RWPE1 (cell line): ENCODE data around the gene TSNAXIP1.
"Not testable (repeated sequence)": the region's sequence is repeated elsewhere in the genome, so short reads cannot be mapped to it uniquely, and the experiment has no call there.

Experiments
- CTCF ChIA-PET: fragments of 350-600 bp; sonication (Branson Sonifier 250); formaldehyde crosslinking; extraction: SDS; loops from one replicate; lab custom pipeline; 2021; lab: Yijun Ruan, JAX
- POLR2A ChIA-PET: fragments of 400-600 bp; formaldehyde crosslinking; extraction: SDS; loops from one replicate; lab custom pipeline; 2020; ENCODE audit warnings: antibody characterized with exemption; ENCODE audit not compliant: low non-redundant PET; lab: Yijun Ruan, JAX
- DNase-seq: peaks from one replicate; pipeline ENCODE4 v3.0.0; 2012; ENCODE audit warnings: low spot score
- H3K27ac ChIP-seq: fragments of 450-650 bp; 2 replicates; pipeline ENCODE4 v1.5.1; 2017
- TF ChIP-seq, protein P1 (sequence below): fragments of 450-650 bp; conservative IDR thresholded peaks from 2 replicates; pipeline ENCODE4 v1.5.1; 2017; ENCODE audit warnings: low read depth, mild to moderate bottlenecking

Gene TSNAXIP1

DNA sequence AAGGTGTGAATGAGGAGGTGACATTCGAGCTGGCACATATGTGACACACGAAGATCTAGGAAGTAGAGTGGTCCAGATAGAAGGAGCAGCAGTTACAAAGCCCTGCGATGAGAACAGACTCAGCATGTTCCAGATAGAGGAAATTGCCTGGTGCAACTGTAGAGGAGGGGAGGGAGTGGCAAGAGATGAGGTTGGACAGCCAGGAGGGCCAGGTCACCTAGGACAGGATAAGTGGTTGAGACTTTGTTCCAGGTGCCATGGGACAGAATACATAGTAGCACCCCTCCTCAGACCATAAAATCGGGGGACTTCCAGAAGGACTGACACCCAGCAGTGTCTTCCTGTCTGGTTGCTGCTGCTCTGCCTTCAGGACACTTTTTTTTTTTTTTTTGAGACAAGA lies 51.8 kb downstream of the TSNAXIP1 start:
- TF ChIP-seq, protein P1, sequence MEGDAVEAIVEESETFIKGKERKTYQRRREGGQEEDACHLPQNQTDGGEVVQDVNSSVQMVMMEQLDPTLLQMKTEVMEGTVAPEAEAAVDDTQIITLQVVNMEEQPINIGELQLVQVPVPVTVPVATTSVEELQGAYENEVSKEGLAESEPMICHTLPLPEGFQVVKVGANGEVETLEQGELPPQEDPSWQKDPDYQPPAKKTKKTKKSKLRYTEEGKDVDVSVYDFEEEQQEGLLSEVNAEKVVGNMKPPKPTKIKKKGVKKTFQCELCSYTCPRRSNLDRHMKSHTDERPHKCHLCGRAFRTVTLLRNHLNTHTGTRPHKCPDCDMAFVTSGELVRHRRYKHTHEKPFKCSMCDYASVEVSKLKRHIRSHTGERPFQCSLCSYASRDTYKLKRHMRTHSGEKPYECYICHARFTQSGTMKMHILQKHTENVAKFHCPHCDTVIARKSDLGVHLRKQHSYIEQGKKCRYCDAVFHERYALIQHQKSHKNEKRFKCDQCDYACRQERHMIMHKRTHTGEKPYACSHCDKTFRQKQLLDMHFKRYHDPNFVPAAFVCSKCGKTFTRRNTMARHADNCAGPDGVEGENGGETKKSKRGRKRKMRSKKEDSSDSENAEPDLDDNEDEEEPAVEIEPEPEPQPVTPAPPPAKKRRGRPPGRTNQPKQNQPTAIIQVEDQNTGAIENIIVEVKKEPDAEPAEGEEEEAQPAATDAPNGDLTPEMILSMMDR: no peak
- DNase-seq: no peak
- CTCF ChIA-PET: no interaction called here
- POLR2A ChIA-PET: no interaction called here
- peak overlapping the region; percentile 79 for H3K27ac ChIP-seq

DNA sequence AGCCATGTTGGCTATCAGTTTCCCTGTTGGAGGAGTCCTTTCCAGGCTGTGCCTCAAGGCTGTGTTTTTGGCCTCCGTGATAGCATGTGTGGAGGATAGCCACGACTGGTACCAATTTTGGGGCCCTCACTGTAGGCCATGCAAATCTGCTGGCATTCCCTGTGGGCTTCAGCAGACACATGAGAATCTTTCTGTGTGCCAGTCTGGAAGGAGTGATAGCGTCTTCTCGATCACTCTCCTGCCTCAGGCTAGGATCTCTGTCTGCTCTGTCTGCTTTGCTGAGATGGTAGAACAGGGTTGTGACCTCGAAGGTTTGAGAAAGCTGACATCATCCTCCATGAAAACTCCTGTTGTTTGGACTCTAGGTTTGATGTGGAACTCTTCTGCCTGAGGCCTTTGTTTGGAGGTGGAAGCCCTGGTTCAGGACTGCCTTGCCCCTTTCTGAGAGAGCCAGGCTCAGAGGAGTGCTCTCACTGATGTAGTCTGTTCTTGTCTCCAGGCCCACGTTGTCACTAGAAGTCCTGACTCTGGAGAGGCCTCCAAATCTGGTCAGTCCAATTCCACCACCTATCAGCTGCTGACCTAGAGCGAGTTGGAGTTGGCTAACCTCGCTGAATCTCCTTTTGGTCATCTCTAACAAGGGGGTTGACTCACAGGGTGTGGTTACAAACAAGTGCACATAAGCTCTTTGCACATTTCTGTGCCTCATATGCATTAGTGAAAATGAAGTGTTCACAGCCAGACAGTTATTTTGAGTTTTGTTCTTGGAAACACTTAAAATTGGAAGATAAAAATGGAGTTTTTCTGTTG lies 54.1 kb downstream of the TSNAXIP1 start:
- POLR2A ChIA-PET: interaction anchor here (1.0 kb wide), 1 partner anchor 225 kb away, joined by 5 read pairs; the partner anchor contains the start of gene NFATC3
- TF ChIP-seq, protein P1: no peak
- peak; percentile 51 for DNase-seq
- peak overlapping the region; percentile 79 for H3K27ac ChIP-seq
- CTCF ChIA-PET: interaction anchor here (1.4 to 2.4 kb wide), 2 partner anchors 44 to 137 kb away, joined by 3 to 11 read pairs; no protein-coding TSS in a partner anchor

DNA sequence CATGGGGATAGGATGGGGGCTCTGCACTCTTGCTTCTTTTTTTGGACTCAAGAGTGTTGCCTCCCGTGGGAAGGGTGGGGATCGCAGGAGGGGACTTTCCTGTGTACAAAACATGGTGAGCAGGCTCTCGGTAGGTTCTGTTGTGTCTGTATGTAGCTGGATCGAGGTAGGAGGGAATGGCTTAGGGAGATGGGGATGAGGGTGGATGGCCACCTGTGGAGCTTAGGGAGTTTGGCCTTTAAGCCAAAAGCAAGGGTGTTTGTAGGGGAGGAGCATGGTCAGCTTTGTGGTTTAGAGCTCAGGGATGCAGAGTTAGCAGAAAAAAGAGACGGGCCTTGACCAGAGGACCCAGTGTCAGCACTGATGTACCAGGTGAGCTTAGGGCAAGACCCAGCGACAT lies 55.2 kb downstream of the TSNAXIP1 start:
- no peak for DNase-seq
- ChIA-PET POLR2A (interaction anchor here (0.6 kb wide), 1 partner anchor 10 kb away, joined by 4 read pairs; no protein-coding TSS in a partner anchor), CTCF (interaction anchor here (0.6 to 2.0 kb wide), 5 partner anchors 11 to 138 kb away, joined by 3 to 7 read pairs (median 3); no protein-coding TSS in a partner anchor)
- H3K27ac ChIP-seq: peak overlapping the region; percentile 79
- TF ChIP-seq, protein P1: no peak

DNA sequence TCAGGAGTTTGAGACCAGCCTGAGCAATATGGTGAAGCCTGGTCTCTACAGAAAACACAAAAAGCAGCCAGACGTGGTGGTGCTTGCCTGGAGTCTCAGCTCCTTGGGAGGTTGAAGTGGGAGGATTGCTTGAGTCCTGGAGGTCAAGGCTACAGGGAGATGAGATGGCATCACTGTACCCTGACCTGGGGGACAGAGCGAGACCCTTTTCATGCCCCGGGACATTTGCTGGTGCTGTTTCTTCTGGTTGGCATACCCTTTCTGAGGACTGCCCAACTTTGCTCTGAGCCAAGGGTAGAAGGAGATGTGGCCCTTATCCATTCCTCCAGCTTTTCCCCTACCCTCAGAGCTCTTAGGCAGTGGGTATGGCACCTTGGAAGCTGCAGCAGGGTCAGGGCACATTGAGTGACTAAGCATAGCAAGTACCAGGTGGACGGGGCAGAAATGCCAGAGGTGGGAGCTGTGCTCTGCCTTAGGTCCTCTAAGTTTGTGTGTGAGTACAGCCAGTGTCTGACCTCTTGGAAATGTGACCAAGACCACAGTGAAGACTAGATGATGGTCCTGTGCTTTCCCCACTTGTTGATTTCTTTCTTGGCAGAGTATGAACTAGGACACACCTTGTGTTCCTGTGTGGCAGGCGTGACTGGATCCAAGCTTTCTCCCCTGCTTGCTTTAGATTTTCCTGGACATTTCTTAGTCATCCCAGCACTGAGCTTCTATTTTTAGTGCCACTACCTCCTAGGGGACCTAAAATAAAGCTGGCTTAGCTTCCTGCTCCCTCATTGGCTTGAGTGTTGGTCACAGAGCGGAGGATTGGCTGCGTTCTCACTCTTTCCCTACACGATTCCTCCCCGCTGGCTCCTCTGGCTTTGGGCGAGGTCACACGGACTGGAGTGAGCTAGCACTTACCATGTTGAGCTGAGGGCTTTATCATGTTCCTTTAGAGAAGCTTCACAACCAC lies 56.2 kb downstream of the TSNAXIP1 start:
- ChIA-PET CTCF (interaction anchor here (0.7 to 2.0 kb wide), 4 partner anchors 19 to 342 kb away, joined by 4 to 7 read pairs (median 6); no protein-coding TSS in a partner anchor), POLR2A (interaction anchor here (0.6 kb wide), 2 partner anchors 11 to 16 kb away, joined by 3 to 4 read pairs; no protein-coding TSS in a partner anchor)
- TF ChIP-seq, protein P1: no peak
- DNase-seq: no peak
- peak overlapping the region; percentile 79 for H3K27ac ChIP-seq

DNA sequence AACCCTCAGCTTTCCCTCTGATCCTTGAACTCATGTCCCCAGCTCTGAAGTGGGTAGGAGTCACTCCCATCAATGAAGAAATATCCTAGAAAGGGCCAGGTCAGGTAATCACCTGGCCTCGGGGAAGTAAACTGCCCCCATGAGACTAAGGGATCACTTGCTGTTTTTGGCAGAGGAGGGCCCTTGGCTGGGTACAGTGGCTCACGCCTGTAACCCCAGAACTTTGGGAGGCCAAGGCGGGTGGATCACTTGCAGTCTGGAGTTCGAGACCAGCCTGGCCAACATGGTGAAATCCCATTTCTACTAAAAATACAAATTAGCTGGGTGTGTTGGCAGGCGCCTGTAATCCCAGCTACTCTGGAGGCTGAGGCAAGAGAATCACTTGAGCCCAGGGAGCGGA lies 57.4 kb downstream of the TSNAXIP1 start:
- ChIA-PET CTCF (interaction anchor here (0.9 kb wide), 1 partner anchor 192 kb away, joined by 4 read pairs; no protein-coding TSS in a partner anchor), POLR2A (interaction anchor here (0.7 kb wide), 1 partner anchor 19 kb away, joined by 3 read pairs; no protein-coding TSS in a partner anchor)
- H3K27ac ChIP-seq: peak overlapping the region; percentile 79
- not testable (repeated sequence) for DNase-seq

DNA sequence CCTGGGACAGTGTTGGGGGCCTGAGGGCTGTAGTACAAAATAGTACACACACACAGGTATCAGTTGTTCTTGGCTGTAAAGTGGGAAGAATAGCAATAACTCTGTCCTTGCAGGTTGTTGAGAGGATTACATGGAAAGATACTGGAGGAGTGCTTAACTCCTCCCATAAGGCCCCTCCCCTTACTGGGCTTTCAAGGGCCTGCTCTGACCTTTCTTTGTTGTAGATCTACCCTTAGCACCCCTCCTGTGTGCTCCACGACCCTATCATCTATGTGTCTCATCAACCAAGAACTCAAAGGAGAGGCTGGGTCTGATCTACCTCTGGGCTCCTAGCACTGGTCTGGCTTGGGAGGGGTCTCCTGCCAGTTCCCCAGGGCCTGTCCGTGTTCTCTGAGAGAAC lies 57.9 kb downstream of the TSNAXIP1 start:
- POLR2A ChIA-PET: interaction anchor here (0.7 kb wide), 1 partner anchor 20 kb away, joined by 3 read pairs; no protein-coding TSS in a partner anchor
- TF ChIP-seq, protein P1: no peak
- DNase-seq: no peak
- peak overlapping the region; percentile 17; the same call in 1 of the 2 replicates for H3K27ac ChIP-seq
- CTCF ChIA-PET: interaction anchor here (1.3 kb wide), 1 partner anchor 192 kb away, joined by 4 read pairs; no protein-coding TSS in a partner anchor
